Activated naive CD4-positive, alpha-beta T cell treated with anti-CD3 and anti-CD28 coated beads for 36 hours (primary cell): ENCODE measurements around the gene HLA-C. TPM values are rescaled to one million over a fixed set of nuclear protein-coding genes. Genes with fewer than 3 reads are reported as not detected.
"Not testable (repeated sequence)": the region's sequence is repeated elsewhere in the genome, so short reads cannot be mapped to it uniquely, and the experiment has no call there.

Source experiments
- CTCF ChIA-PET: fragments of 350-600 bp; sonication (Branson Sonifier 250); formaldehyde crosslinking; loops from one replicate; lab custom pipeline; 2021; ENCODE audit warnings: antibody characterized with exemption; lab: Charles Lee
- DNase-seq: peaks from one replicate; pipeline ENCODE4 v3.0.0-alpha.2; 2020
- H3K27ac Mint-ChIP-seq: one replicate; pipeline ENCODE4 v1.8.0; 2021; ENCODE audit warnings: mild to moderate bottlenecking, mixed read lengths
- H3K27me3 Mint-ChIP-seq: one replicate; pipeline ENCODE4 v1.8.0; 2021; ENCODE audit warnings: low read depth, mixed read lengths
- H3K36me3 Mint-ChIP-seq: one replicate; pipeline ENCODE4 v1.8.0; 2021; ENCODE audit warnings: low read depth, mixed read lengths
- H3K4me1 Mint-ChIP-seq: one replicate; pipeline ENCODE4 v1.8.0; 2021; ENCODE audit warnings: low read depth, mixed read lengths
- H3K4me3 Mint-ChIP-seq: one replicate; pipeline ENCODE4 v1.8.0; 2021; ENCODE audit warnings: mild to moderate bottlenecking, moderate library complexity, mixed read lengths
- H3K9me3 Mint-ChIP-seq: one replicate; pipeline ENCODE4 v1.8.0; 2021; ENCODE audit warnings: mixed read lengths
- intact Hi-C: fragments of 100-400 bp; cut with micrococcal nuclease; formaldehyde crosslinking; loops from one replicate; pipeline ENCODE4 v1.15.1; 2023
- total RNA-seq, 2 experiments: library from RNA; stranded (reverse); gene quantifications; one replicate each; pipeline ENCODE4 v1.2.3, GENCODE V29; 2021

HLA-C gene
- total RNA-seq, 2 experiments from 2014 or later = 1,018 to 1,049 TPM

- CTCF ChIA-PET = no interaction called here
- H3K27ac Mint-ChIP-seq = no peak overlapping the region
These were observed 22.2 kb upstream of the HLA-C start for GRCh38 chr6:31294056-31294455.

GRCh38 chr6:31293343-31293742 is 21.5 kb upstream of the HLA-C start:
- Mint-ChIP-seq H3K4me1 (peaks cover 1% of the 10 kb centered on the region), H3K4me3 (no peak overlapping the region), H3K27me3 (peaks cover 7% of the 10 kb centered on the region), H3K36me3 (no peaks in the 10 kb centered on the region), H3K27ac (no peak overlapping the region), H3K9me3 (no peaks in the 10 kb centered on the region)
- intact Hi-C loops = no loop called here
- DNase-seq = no peak
- CTCF ChIA-PET = no interaction called here

More at GRCh38 chr6:31294056-31294455, 22.2 kb upstream of the HLA-C start:
- Mint-ChIP-seq H3K27me3 (peaks cover 8% of the 10 kb centered on the region), H3K4me1 (no peaks in the 10 kb centered on the region), H3K4me3 (no peak overlapping the region), H3K9me3 (no peaks in the 10 kb centered on the region), H3K36me3 (no peaks in the 10 kb centered on the region)
- intact Hi-C loops = no loop called here
- no peak for DNase-seq

DNA sequence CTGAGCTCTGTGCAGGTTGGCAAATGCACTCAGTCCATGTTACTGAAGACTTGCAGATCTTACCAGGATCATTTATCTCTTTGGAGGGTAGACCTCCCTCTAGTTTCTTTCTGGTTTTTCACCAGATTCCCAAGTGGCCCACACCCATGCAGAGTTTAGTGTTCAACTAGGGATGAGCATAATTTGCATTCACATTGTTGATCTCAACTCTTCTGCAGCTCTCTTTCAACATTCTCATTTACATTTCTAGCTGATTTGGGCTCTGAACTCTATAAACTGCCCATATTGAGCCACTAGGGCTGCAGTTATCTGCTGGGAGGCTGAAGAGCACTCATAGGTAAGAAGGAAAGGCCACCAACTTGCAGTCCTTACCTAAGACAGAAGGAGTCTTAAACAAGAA is 17.9 kb upstream of the HLA-C start:
- no peak for DNase-seq
- no peak overlapping the region for H3K4me3 Mint-ChIP-seq
- CTCF ChIA-PET = interaction anchor here (1.3 kb wide), 1 partner anchor 161 kb away, joined by 3 read pairs; no protein-coding TSS in a partner anchor
- no peaks in the 10 kb centered on the region for H3K9me3 Mint-ChIP-seq
- no peaks in the 10 kb centered on the region for H3K36me3 Mint-ChIP-seq
- no peak overlapping the region for H3K27ac Mint-ChIP-seq
- peaks cover 1% of the 10 kb centered on the region for H3K4me1 Mint-ChIP-seq
- peaks cover 2% of the 10 kb centered on the region for H3K27me3 Mint-ChIP-seq
- intact Hi-C loops = no loop called here

GRCh38 chr6:31287619-31288018 is 15.7 kb upstream of the HLA-C start:
- H3K9me3 Mint-ChIP-seq = no peaks in the 10 kb centered on the region
- intact Hi-C loops = no loop called here
- no peaks in the 10 kb centered on the region for H3K36me3 Mint-ChIP-seq
- H3K27me3 Mint-ChIP-seq = peaks cover 2% of the 10 kb centered on the region
- H3K27ac Mint-ChIP-seq = no peak overlapping the region
- no peak for DNase-seq
- peaks cover 1% of the 10 kb centered on the region for H3K4me1 Mint-ChIP-seq
- CTCF ChIA-PET = no interaction called here
- H3K4me3 Mint-ChIP-seq = no peak overlapping the region

DNA sequence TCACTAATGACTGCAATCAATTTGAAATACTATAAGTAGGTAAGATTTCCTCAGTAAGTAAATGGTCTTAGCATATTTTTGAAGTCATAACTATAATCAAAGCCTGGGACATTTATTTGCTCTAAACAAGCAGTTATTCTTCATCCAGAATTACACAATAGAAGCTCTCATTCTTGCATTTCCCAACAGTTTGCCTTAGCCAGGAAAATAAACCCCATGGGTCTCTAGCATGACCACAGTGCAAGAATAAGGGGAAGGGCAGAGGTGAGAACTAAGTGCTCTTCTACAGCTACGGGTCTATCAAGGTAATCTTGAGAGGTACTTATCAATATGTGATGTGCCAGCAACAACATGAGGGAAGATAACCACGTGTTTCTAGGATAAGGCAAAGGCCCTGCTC is 14.1 kb upstream of the HLA-C start:
- no peaks in the 10 kb centered on the region for H3K9me3 Mint-ChIP-seq
- intact Hi-C loops = no loop called here
- H3K27ac Mint-ChIP-seq = no peak overlapping the region
- CTCF ChIA-PET = interaction anchor here (0.6 to 1.4 kb wide), 2 partner anchors 89 to 113 kb away, joined by 4 read pairs; no protein-coding TSS in a partner anchor
- no peaks in the 10 kb centered on the region for H3K36me3 Mint-ChIP-seq
- H3K27me3 Mint-ChIP-seq = peaks cover 2% of the 10 kb centered on the region
- peaks cover 1% of the 10 kb centered on the region for H3K4me1 Mint-ChIP-seq
- DNase-seq = no peak
- no peak overlapping the region for H3K4me3 Mint-ChIP-seq

DNA sequence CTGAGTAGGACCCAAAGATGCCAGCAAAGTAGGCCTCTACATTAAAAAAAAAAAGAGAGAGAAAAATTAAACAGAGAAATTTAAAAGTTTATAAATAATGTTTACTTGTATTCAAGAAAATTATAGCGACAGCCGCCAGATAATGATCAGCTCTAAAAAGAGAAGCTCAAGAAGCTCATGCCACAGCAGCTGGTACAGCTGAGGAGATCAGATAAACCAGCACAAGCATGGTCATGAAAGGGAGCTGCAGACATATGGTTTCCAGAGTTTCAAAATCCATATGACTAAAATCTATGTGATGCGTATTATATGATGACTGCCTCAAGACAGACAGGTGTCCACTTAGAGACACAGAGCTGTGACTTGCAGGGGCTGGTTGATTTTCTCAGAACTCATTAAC is 13.6 kb upstream of the HLA-C start:
- H3K9me3 Mint-ChIP-seq = no peaks in the 10 kb centered on the region
- peaks cover 1% of the 10 kb centered on the region for H3K4me1 Mint-ChIP-seq
- H3K27ac Mint-ChIP-seq = no peak overlapping the region
- intact Hi-C loops = no loop called here
- H3K27me3 Mint-ChIP-seq = peaks cover 2% of the 10 kb centered on the region
- no peak overlapping the region for H3K4me3 Mint-ChIP-seq
- no peaks in the 10 kb centered on the region for H3K36me3 Mint-ChIP-seq
- CTCF ChIA-PET = interaction anchor here (0.6 to 1.4 kb wide), 2 partner anchors 88 to 114 kb away, joined by 4 read pairs; no protein-coding TSS in a partner anchor
- DNase-seq = no peak

- H3K4me1 Mint-ChIP-seq, H3K4me3 Mint-ChIP-seq, DNase-seq, H3K36me3 Mint-ChIP-seq, CTCF ChIA-PET, H3K9me3 Mint-ChIP-seq, intact Hi-C loops, H3K27me3 Mint-ChIP-seq, H3K27ac Mint-ChIP-seq: not testable (repeated sequence)
These were observed 7.8 kb upstream of the HLA-C start for GRCh38 chr6:31279647-31280046.

GRCh38 chr6:31272836-31273626 is 1.1 kb upstream of the HLA-C start:
- Mint-ChIP-seq H3K4me3 (peak overlapping the region; percentile 98), H3K9me3 (no peaks in the 10 kb centered on the region), H3K4me1 (peaks cover 43% of the 10 kb centered on the region), H3K27ac (peak overlapping the region; percentile 100), H3K36me3 (peaks cover 36% of the 10 kb centered on the region), H3K27me3 (peaks cover 4% of the 10 kb centered on the region)
- intact Hi-C loops = loop anchor here (1.0 to 2.0 kb wide), 4 partner anchors 70 to 114 kb away; partner anchors contain the start of genes HLA-B and TCF19
- peak; percentile 52 for DNase-seq
- CTCF ChIA-PET = interaction anchor here (0.6 to 1.0 kb wide), 2 partner anchors 76 to 77 kb away, joined by 3 to 4 read pairs; no protein-coding TSS in a partner anchor

DNA sequence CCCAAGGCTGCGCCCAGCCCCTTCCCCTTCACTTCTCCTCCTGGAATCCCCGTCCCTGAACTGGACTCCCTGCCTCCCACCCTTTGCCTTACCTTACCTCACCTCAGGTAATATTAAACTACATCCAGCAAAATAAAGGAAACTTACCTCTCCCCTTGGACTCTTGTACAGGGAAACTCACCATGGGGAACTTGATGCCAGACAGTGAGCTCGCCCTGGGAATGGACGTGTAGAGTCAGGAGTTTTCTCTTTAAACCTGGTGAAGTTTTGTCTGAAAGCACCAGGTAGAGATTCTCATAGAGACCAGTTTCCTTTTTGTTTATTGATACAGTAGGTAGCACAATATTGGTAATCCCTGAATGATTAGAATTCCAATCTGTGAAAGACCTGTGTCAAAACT is 544 bp upstream of the HLA-C start:
- H3K27me3 Mint-ChIP-seq = peaks cover 4% of the 10 kb centered on the region
- intact Hi-C loops = loop anchor here (1.0 to 2.0 kb wide), 4 partner anchors 69 to 114 kb away; partner anchors contain the start of genes HLA-B and TCF19
- H3K36me3 Mint-ChIP-seq = peaks cover 42% of the 10 kb centered on the region
- H3K4me1 Mint-ChIP-seq = peaks cover 46% of the 10 kb centered on the region
- H3K4me3 Mint-ChIP-seq = peak overlapping the region; percentile 98
- H3K27ac Mint-ChIP-seq = peak overlapping the region; percentile 100
- CTCF ChIA-PET = interaction anchor here (0.6 to 1.0 kb wide), 2 partner anchors 75 to 77 kb away, joined by 3 to 4 read pairs; no protein-coding TSS in a partner anchor
- no peak for DNase-seq
- no peaks in the 10 kb centered on the region for H3K9me3 Mint-ChIP-seq

DNA sequence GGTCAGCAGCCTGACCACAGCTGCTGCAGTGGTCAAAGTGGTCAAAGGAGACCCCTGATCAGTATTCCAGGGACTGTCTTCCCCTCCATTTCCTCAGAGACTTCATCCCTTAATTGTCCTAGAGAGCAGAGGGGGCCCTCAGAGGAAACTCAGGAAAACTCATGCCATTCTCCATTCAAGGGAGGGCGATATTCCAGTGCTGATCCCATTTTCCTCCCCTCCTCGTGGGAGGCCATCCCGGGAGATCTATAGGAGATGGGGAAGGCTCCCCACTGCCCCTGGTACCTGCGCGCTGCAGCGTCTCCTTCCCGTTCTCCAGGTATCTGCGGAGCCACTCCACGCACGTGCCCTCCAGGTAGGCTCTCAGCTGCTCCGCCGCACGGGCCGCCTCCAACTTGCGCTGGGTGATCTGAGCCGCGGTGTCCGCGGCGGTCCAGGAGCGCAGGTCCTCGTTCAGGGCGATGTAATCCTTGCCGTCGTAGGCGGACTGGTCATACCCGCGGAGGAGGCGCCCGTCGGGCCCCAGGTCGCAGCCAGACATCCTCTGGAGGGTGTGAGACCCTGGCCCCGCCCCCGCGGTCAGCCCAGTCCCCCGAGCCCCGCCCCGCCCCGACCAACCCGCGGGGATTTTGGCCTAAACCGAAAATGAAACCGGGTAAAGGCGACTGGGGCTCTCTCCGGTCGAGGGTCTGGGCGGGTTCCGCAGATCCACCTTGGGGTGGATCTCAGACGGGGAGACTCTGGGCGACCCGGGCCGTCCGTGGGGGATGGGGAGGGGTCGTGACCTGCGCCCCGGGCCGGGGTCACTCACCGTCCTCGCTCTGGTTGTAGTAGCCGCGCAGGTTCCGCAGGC is 878 bp downstream of the HLA-C start:
- Mint-ChIP-seq H3K4me1 (peaks cover 40% of the 10 kb centered on the region), H3K9me3 (no peaks in the 10 kb centered on the region)
- CTCF ChIA-PET = no interaction called here

GRCh38 chr6:31268836-31269235 is 3.1 kb downstream of the HLA-C start:
- intact Hi-C loops = no loop called here

More for the DNA sequence above, 878 bp downstream of the HLA-C start:
- Mint-ChIP-seq H3K4me3 (peak overlapping the region; percentile 98), H3K27me3 (no peaks in the 10 kb centered on the region), H3K27ac (peak overlapping the region; percentile 100), H3K36me3 (peaks cover 43% of the 10 kb centered on the region)
- intact Hi-C loops = no loop called here
- DNase-seq = peak; percentile 83

DNA sequence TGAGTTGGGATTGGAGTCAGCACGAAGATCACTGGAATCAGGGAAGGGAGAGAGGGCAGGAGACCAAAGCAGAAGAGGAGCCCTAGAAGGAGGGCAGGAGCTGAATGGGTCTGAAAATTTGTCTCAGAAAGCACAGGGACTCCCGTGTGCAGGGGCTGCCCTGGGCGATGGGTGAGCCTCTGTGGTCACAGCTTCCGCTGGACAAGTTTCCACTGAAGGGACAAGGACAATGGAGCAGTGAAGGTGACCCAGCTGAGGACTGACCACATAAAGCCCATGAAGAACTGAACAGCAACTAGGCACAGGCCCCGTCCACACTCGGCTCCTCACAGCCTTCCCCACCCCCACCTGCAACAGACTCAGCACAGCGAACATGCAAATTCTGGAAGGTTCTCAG is 3.5 kb downstream of the HLA-C start:
- Mint-ChIP-seq H3K4me3 (peak overlapping the region; percentile 22), H3K27ac (peak overlapping the region; percentile 33), H3K36me3 (peaks cover 43% of the 10 kb centered on the region), H3K4me1 (peaks cover 32% of the 10 kb centered on the region), H3K9me3 (peaks cover 3% of the 10 kb centered on the region), H3K27me3 (no peaks in the 10 kb centered on the region)
- DNase-seq = no peak
- CTCF ChIA-PET = no interaction called here
- intact Hi-C loops = no loop called here

More at GRCh38 chr6:31268836-31269235, 3.1 kb downstream of the HLA-C start:
- CTCF ChIA-PET = no interaction called here
- Mint-ChIP-seq H3K9me3 (peaks cover under 1% of the 10 kb centered on the region), H3K36me3 (peaks cover 43% of the 10 kb centered on the region), H3K4me1 (peaks cover 34% of the 10 kb centered on the region), H3K4me3 (peak overlapping the region; percentile 98), H3K27ac (peak overlapping the region; percentile 67), H3K27me3 (no peaks in the 10 kb centered on the region)
- no peak for DNase-seq
